LNCAP (cell line): Measurements from ENCODE around the gene MAGI1.

Source experiments
- CTCF ChIP-seq: fragments of 450-650 bp; IDR thresholded peaks from 2 replicates; pipeline ENCODE4 v1.5.1; 2017; ENCODE audit warnings: mild to moderate bottlenecking

The MAGI1 gene

GRCh38 chr3:65975032-65975431, 63.7 kb downstream of the MAGI1 start:
- TF ChIP-seq CTCF = no peak

DNA sequence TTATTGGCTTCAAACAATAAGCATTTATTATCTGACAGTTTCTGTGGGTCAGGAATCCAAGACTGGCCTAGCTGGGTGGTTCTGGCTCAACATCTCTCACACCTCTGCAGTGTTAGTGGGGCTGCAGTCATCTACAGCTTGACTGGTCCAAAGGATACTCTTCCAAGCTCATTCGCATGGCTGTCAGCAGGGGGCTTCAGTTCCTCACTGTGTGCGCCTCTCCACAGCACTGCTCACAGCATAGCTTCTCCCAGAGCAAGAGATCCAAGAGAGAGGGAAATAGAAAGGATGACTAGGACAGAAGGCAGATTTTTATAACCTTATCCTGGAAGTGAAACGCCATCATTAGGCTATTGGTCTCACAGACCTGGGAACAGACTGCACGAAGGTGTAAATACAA, 64.2 kb downstream of the MAGI1 start:
- no peak for TF ChIP-seq CTCF

- TF ChIP-seq CTCF = no peak
These were observed 66.0 kb downstream of the MAGI1 start for GRCh38 chr3:65972765-65973164.

DNA sequence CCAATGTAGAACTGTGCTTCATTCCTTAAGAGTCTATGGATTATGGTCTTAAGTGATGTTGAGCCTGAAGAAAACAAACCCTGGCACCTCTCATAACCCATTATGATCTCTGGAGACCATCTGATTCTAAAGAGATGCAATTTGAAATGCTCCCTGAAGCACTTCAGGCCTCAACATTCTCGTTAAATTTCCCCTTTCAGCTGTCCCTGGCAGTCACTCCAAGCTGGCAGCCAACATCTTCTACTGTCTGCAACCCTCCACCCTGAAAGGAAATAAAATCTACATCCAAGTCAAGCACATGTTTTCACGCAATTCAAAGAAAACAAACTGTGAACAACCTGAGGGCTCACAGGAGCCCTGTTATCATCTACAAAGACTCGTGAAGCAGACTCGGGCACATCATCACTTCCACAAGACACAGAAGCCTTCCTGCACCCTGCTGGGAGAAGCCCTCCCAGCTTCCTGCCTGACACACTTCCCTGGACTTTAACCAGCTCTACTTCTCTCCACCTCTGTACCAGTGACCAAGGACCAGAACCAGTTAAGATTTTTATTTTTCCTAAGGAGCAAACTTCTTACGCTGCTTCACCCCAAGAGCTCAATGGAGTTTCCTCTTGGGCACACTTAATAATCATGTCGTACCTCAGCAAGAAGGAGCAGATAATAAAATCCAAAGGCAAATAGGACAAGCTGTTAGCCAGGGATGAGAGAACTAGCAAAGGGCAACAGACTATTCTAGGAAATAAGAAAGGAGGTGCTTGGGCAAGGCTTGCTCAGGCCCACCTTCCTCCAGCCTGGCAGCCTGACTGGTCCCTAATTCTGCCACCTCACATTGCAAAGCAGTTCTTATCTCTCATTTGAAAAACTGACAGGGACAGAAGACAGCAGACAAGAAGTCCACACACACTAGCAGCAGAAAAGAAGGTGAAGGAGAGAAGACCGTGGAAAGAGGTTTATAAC, 67.1 kb downstream of the MAGI1 start:
- no peak for TF ChIP-seq CTCF

GRCh38 chr3:65968996-65969395, 69.7 kb downstream of the MAGI1 start:
- no peak for TF ChIP-seq CTCF

- no peak for TF ChIP-seq CTCF
These were observed 71.3 kb downstream of the MAGI1 start for GRCh38 chr3:65967451-65967850.

DNA sequence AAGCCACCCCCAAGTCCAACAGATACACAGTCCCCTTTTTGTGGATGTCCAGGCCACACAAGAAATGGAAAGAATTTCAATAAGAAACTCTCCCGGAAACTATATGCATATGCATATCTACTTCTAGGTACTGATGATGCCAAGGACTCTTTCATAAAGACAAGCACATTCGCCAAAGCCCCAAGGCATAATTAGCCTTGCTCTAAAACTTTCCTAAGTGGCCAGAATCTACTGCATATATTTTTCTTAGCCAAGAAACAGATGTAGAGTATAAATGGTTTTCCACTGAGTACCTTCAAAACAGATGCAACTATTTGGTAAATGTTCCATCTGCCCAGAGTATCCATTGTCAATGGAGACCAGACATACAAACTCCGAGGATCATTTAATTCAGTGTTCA, 73.9 kb downstream of the MAGI1 start:
- TF ChIP-seq CTCF = no peak
